A549 (cell line): ENCODE results near the gene TGM3.

Source experiments
- CBX2 ChIP-seq: fragments of 200-600 bp; sonication (generic); IDR thresholded peaks from 2 replicates; pipeline ENCODE4 v1.6.1; 2016; ENCODE audit warnings: low read depth, mild to moderate bottlenecking, borderline replicate concordance
- KDM1A ChIP-seq: fragments of 200-600 bp; sonication (generic); IDR thresholded peaks from 2 replicates; pipeline ENCODE4 v1.6.1; 2016; ENCODE audit warnings: low read depth, mild to moderate bottlenecking
- POLR2A ChIP-seq: IDR thresholded peaks from 2 replicates; pipeline ENCODE4 v1.6.1; 2012; ENCODE audit warnings: mild to moderate bottlenecking, low read length
- RCOR1 ChIP-seq: fragments of 150-350 bp; IDR thresholded peaks from 2 replicates; pipeline ENCODE4 v1.6.1; 2014; ENCODE audit warnings: antibody characterized with exemption, low read length, low read depth
- REST ChIP-seq: fragments of 200-600 bp; sonication (generic); IDR thresholded peaks from 2 replicates; pipeline ENCODE4 v1.6.1; 2016; ENCODE audit warnings: antibody characterized with exemption, mild to moderate bottlenecking, moderate library complexity
- TF ChIP-seq, protein P1 (sequence below): fragments of >200 bp; sonication (Bioruptor Twin); formaldehyde crosslinking; IDR thresholded peaks from 3 replicates; pipeline ENCODE4 v1.5.1; 2016
- TF ChIP-seq, protein P2 (sequence below): fragments of 450-650 bp; IDR thresholded peaks from 2 replicates; pipeline ENCODE4 v1.6.1; 2014; ENCODE audit warnings: antibody characterized with exemption

GRCh38 chr20:2346188-2346587, 50.4 kb downstream of the TGM3 start:
- TF ChIP-seq REST (no peak), POLR2A (no peak), KDM1A (no peak), CBX2 (no peak), RCOR1 (no peak)
- TF ChIP-seq, protein P1, sequence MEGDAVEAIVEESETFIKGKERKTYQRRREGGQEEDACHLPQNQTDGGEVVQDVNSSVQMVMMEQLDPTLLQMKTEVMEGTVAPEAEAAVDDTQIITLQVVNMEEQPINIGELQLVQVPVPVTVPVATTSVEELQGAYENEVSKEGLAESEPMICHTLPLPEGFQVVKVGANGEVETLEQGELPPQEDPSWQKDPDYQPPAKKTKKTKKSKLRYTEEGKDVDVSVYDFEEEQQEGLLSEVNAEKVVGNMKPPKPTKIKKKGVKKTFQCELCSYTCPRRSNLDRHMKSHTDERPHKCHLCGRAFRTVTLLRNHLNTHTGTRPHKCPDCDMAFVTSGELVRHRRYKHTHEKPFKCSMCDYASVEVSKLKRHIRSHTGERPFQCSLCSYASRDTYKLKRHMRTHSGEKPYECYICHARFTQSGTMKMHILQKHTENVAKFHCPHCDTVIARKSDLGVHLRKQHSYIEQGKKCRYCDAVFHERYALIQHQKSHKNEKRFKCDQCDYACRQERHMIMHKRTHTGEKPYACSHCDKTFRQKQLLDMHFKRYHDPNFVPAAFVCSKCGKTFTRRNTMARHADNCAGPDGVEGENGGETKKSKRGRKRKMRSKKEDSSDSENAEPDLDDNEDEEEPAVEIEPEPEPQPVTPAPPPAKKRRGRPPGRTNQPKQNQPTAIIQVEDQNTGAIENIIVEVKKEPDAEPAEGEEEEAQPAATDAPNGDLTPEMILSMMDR = no peak
- TF ChIP-seq, protein P2, sequence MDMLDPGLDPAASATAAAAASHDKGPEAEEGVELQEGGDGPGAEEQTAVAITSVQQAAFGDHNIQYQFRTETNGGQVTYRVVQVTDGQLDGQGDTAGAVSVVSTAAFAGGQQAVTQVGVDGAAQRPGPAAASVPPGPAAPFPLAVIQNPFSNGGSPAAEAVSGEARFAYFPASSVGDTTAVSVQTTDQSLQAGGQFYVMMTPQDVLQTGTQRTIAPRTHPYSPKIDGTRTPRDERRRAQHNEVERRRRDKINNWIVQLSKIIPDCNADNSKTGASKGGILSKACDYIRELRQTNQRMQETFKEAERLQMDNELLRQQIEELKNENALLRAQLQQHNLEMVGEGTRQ = no peak
